Loucy (cell line): ENCODE results near the gene C16orf78.

ENCODE experiments used
- CTCF ChIP-seq: fragments of 200-600 bp; sonication (generic); conservative IDR thresholded peaks from 2 replicates; pipeline ENCODE4 v1.5.1; 2014; ENCODE audit warnings: mild to moderate bottlenecking, antibody characterized with exemption, low read length
- EZH2phosphoT487 ChIP-seq: fragments of 200-600 bp; IDR thresholded peaks from 2 replicates; pipeline ENCODE4 v1.6.1; 2018; ENCODE audit warnings: antibody characterized with exemption, mild to moderate bottlenecking, moderate library complexity, borderline replicate concordance

GRCh38 chr16:49398761-49399160 is 25.2 kb downstream of the C16orf78 start:
- TF ChIP-seq EZH2phosphoT487 (no peak), CTCF (no peak)
